HG03135 (cell line): Measurements from ENCODE around the gene SHISA3.
"Not testable (repeated sequence)": the region's sequence is repeated elsewhere in the genome, so short reads cannot be mapped to it uniquely, and the experiment has no call there.

Experiments
- ATAC-seq: cut with Tn5 transposase; IDR thresholded peaks from one replicate; pipeline ENCODE4 v1.9.1; 2021; ENCODE audit warnings: mild to moderate bottlenecking, moderate library complexity; ENCODE audit not compliant: unreplicated experiment

The SHISA3 gene

GRCh38 chr4:42396752-42397634 is at the start of gene SHISA3:
Gene SHISA3, plus strand, starts transcription at chr4:42397488. Its CDS starts 569 bp downstream, at chr4:42398057.
- ATAC-seq: peak; percentile 57

- no peak for ATAC-seq
Measured at GRCh38 chr4:42348247-42348646, 49.0 kb upstream of the SHISA3 start.

- ATAC-seq: no peak
Measured at GRCh38 chr4:42348692-42349091, 48.6 kb upstream of the SHISA3 start.

GRCh38 chr4:42350611-42351182 is 46.6 kb upstream of the SHISA3 start:
- ATAC-seq: no peak

GRCh38 chr4:42352049-42352448 is 45.2 kb upstream of the SHISA3 start:
- ATAC-seq: no peak

GRCh38 chr4:42357325-42357724 is 40.0 kb upstream of the SHISA3 start:
- ATAC-seq: no peak

GRCh38 chr4:42359711-42360110 is 37.6 kb upstream of the SHISA3 start:
- no peak for ATAC-seq

- ATAC-seq: no peak
Measured at GRCh38 chr4:42360256-42360669, 37.0 kb upstream of the SHISA3 start.

- ATAC-seq: no peak
Measured at GRCh38 chr4:42361456-42361855, 35.8 kb upstream of the SHISA3 start.

- no peak for ATAC-seq
Measured at GRCh38 chr4:42362591-42362990, 34.7 kb upstream of the SHISA3 start.

- no peak for ATAC-seq
Measured at GRCh38 chr4:42363614-42364013, 33.7 kb upstream of the SHISA3 start.

GRCh38 chr4:42364266-42365053 is 32.8 kb upstream of the SHISA3 start:
- no peak for ATAC-seq

GRCh38 chr4:42366959-42367358 is 30.3 kb upstream of the SHISA3 start:
- no peak for ATAC-seq

- ATAC-seq: no peak
Measured at GRCh38 chr4:42369489-42369888, 27.8 kb upstream of the SHISA3 start.

GRCh38 chr4:42371305-42372252 is 25.7 kb upstream of the SHISA3 start:
- ATAC-seq: peak; percentile 70

GRCh38 chr4:42372303-42372702 is 25.0 kb upstream of the SHISA3 start:
- not testable (repeated sequence) for ATAC-seq

GRCh38 chr4:42377497-42377896 is 19.8 kb upstream of the SHISA3 start:
- ATAC-seq: no peak

- ATAC-seq: no peak
Measured at GRCh38 chr4:42381666-42382065, 15.6 kb upstream of the SHISA3 start.

- ATAC-seq: no peak
Measured at GRCh38 chr4:42385516-42385915, 11.8 kb upstream of the SHISA3 start.

- ATAC-seq: no peak
Measured at GRCh38 chr4:42390622-42391354, 6.5 kb upstream of the SHISA3 start.
